ENCODE results near the gene PRR5L.

DNA sequence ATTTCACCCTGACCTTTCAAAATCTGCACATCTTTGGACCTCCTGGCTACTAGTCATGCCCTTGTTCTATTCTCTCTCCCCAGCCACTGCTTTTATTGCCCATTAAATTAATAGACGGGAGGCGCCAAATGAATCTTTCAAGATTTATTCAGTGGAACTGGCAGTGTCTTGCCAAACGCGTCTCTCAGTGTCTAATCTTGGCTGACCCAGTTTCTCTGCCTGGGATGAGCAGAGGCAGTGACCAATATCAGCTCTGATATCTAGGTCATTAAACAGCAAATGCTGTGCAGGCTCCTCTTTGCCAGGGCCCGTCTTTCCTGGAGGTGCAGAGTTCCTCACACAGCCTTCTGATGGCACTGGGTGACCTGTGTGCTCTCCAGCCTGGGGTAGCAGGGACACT, 140.0 kb downstream of the PRR5L start:
- TF ChIP-seq, protein P1, sequence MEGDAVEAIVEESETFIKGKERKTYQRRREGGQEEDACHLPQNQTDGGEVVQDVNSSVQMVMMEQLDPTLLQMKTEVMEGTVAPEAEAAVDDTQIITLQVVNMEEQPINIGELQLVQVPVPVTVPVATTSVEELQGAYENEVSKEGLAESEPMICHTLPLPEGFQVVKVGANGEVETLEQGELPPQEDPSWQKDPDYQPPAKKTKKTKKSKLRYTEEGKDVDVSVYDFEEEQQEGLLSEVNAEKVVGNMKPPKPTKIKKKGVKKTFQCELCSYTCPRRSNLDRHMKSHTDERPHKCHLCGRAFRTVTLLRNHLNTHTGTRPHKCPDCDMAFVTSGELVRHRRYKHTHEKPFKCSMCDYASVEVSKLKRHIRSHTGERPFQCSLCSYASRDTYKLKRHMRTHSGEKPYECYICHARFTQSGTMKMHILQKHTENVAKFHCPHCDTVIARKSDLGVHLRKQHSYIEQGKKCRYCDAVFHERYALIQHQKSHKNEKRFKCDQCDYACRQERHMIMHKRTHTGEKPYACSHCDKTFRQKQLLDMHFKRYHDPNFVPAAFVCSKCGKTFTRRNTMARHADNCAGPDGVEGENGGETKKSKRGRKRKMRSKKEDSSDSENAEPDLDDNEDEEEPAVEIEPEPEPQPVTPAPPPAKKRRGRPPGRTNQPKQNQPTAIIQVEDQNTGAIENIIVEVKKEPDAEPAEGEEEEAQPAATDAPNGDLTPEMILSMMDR (IDR thresholded peaks at IDR 0.05; ENCODE audit: insufficient read depth, low read length): no peak
- no peak for TF ChIP-seq POLR2AphosphoS5 (IDR thresholded peaks at IDR 0.05; ENCODE audit: low read depth)
